SH-SY5Y (cell line): ENCODE results near the gene MTARC2.
A peak's percentile ranks its signal among the peaks of the same experiment; 100 is the strongest.

Experiments
- GATA2 ChIP-seq: IDR thresholded peaks from 2 replicates; pipeline ENCODE4 v1.6.1; 2011; ENCODE audit warnings: mild to moderate bottlenecking, low read depth, low read length
- GATA3 ChIP-seq: IDR thresholded peaks from 2 replicates; pipeline ENCODE4 v1.6.1; 2011; ENCODE audit warnings: low read depth, mild to moderate bottlenecking, low read length, moderate library complexity

The MTARC2 gene

DNA sequence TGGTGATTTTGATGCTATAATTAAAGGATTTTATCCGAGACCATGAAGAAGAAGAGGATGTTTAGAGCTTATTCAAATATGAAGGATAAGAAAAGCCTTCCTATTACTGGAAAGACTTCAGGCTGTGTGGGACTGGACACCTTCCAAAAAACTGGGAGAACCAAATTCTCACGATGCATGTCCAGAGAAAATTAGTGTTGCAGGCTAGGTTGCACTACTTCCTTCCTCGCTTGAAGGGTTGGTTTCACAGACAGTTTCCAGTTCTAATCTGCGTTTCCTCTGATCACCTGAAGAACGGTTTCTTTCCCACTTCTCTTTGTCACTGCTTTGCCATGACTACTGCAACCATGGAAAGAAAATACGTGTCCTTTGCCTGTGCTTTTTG, 2.0 kb downstream of the MTARC2 start:
- TF ChIP-seq GATA3 (no peak), GATA2 (no peak)

DNA sequence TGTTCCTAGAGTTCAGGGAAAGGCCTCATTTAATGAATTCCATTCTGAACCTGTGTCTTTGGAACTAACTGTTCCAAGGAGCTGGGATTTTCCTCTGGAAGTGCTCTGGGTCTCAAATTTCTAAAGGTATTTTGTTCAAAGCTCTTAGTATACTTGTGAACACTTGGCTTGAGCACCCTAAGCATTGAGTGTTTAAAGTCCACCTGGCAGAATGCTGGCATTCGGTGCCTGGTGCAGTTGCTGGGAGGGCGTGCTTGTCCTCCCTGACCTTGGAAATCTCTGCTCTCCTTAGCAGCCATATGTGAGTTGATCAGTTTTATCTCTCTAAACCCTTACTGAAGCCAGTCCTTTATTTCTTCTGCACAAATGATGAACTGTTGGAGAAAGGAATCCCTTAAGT, 3.0 kb downstream of the MTARC2 start:
- TF ChIP-seq GATA2 (no peak), GATA3 (no peak)

GRCh38 chr1:220754212-220754917, 6.2 kb downstream of the MTARC2 start:
- TF ChIP-seq GATA3 (no peak), GATA2 (no peak)

- no peak for TF ChIP-seq GATA3
Measured at GRCh38 chr1:220754918-220755295, 6.8 kb downstream of the MTARC2 start.

- no peak for TF ChIP-seq GATA2
- TF ChIP-seq GATA3 = no peak
Measured at GRCh38 chr1:220755309-220755708, 7.2 kb downstream of the MTARC2 start.

DNA sequence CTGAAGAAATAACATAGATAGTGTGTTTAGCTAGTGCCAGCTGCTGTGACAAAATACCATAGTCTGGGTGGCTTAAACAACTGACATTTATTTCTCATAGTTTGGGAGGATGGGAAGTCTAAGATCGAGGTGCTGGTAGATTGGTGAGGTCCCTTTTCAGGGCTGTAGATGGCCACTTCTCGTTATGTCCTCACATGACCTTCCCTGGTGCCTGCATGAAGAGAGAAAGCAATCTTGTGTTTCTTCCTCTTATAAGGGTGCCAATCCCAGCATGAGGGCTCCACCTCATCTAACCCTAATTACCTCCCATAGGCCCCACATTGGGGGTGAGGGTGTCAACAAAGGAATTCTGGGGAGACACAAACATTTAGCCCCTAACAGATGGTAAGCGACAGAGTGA, 9.3 kb downstream of the MTARC2 start:
- TF ChIP-seq GATA2 (no peak), GATA3 (no peak)

GRCh38 chr1:220759147-220759546, 11.0 kb downstream of the MTARC2 start:
- TF ChIP-seq GATA2 = no peak
- no peak for TF ChIP-seq GATA3

- TF ChIP-seq GATA3 (no peak), GATA2 (no peak)
Measured at GRCh38 chr1:220761688-220762427, 13.7 kb downstream of the MTARC2 start.

- no peak for TF ChIP-seq GATA3
- peak; percentile 67 for TF ChIP-seq GATA2
Measured at GRCh38 chr1:220764757-220765156, 16.6 kb downstream of the MTARC2 start.

DNA sequence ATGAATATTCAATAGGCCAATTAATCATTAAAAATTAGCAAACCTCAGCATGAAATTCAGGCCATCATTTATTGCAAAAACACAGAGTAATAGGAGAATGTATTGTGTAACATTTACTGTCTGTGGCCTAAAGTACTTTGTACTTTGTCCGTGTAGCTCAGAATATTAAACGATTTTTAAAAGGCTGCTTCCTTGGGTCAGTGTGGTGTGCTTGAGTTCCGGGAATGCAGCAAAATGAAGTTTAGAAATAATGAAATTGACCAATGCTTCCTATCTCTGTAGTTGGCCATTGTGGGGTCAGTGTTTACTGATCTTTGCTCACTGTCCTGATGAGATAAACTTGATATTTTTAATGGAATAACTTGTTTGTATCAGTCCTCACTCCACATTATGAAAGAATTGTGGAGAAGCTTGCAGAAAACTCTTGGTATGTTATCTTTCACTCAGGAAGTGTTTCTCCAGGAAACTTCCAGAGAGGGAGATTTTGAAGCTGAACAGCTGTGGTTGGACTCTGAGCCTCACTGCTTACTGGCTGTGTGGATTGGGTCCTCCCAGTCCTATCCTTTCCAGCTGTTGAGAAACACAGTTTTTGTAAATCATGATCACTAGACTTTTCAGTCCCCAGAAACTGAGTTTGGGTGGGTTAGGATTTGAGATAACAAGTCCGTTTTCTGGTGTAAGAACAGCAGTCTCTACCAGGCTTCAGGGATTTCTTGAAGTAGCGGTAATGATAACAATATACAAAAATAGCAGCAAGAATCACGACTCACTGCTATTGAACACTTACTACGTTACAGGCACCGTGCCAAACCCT, 19.4 kb downstream of the MTARC2 start:
- TF ChIP-seq GATA2 (no peak), GATA3 (no peak)

DNA sequence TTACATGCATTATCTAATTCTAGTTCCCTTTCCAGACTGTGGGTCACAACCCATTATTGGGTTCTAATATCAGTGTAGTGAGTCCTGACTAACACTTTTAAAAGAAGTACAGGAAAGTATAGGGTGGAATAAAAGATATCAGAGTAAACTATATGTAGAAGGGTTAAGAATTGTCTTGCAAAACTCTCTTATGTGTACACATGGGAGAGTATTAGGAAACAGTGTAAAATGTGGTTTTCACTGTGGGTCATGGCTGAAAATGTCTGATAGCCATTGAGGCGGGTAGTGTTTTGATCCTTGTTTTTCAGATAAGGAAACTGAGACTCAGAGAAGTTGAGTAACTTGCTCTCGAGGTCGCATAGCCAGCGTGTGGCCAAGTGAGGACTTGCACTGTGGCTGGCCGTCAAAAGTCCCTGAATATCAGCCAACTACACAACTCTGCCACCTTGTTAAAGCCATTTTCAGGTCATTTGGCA, 20.0 kb downstream of the MTARC2 start:
- no peak for TF ChIP-seq GATA2
- TF ChIP-seq GATA3 = no peak

DNA sequence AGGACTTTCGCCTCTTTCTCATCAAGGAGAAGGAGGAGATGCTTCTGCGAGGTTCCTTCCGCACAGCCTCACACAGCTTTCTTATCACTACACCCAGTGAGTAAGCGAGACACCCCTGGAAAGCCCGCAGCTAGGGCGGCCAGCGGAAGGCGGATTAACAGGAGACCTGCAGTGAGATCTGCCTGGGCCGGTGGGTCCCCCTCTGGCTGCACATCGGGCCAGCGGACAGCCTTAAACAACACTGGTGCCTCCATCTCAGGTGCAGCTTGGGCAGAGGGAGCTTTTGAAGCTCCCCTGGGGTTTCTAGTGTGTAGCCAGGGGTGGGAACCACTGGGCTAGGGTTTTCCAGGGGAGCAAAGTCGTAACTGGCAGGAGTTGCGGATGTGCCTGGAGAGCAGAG, 21.1 kb downstream of the MTARC2 start:
- TF ChIP-seq GATA3 (no peak), GATA2 (no peak)

DNA sequence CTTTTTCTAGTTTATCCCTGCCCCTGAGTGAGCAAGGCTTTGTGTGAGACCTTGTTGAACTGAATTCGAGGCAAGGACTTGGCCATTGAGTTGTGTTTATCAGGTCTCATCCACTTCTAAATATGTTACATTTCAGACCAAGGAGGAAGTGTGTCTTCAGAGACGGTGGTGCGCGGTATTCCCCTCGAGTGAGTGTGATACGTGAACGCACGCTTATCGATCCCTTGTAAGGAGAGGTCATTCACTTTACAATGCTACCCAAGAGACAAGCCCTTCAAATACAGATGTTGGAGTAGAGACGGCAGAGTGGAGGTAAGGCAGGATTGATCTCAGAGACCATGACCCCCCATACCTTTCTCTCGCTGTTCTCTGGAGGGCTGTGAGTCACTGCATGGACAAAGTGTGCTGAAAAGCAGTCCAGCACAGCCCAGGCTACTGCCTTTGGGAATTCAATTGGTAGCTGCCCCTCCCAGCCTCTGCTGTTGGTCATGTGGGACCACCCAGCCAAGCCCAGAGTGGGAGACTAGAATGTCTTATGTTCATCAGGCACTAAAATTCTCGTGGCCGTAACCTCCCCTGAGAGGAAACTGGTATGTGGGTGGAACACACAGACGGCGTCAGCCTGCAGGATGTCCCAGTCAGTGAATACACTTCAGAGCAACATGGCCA, 22.3 kb downstream of the MTARC2 start:
- TF ChIP-seq GATA3 (no peak), GATA2 (no peak)

- TF ChIP-seq GATA2 (no peak), GATA3 (no peak)
Measured at GRCh38 chr1:220772846-220773245, 24.7 kb downstream of the MTARC2 start.
